Lung (tissue), 12 donors: ENCODE results near the gene CBY1. TPM values are rescaled to one million over a fixed set of nuclear protein-coding genes. Genes with fewer than 3 reads are reported as not detected.

ENCODE experiments used
- ATAC-seq: fragments of 200-7000 bp; cut with Tn5 transposase; one replicate; pipeline ENCODE4 v1.9.1; 2020; ENCODE audit warnings: moderate number of reproducible peaks; ENCODE audit not compliant: insufficient read depth, low FRiP score
- DNase-seq, 3 donors: peaks; one replicate each; pipeline ENCODE4 v3.0.0-alpha.2; 2013 to 2017
- H3K27ac ChIP-seq, 2 donors: one replicate each; pipeline ENCODE4 v1.5.1; 2013; ENCODE audit warnings: mild to moderate bottlenecking in 2 of 2, moderate library complexity in 2 of 2, control low read depth in 1 of 2, inconsistent platforms in 1 of 2, low read depth in 1 of 2, low read length in 1 of 2
- H3K27me3 ChIP-seq, 3 donors: one replicate each; pipeline ENCODE4 v1.5.1; 2013; ENCODE audit warnings: low read length in 2 of 3; ENCODE audit not compliant: control insufficient read depth in 3 of 3, insufficient read depth in 3 of 3
- H3K36me3 ChIP-seq, 4 donors: one replicate each; pipeline ENCODE4 v1.5.1; 2013; ENCODE audit warnings: low read length in 4 of 4, mild to moderate bottlenecking in 1 of 4, moderate library complexity in 1 of 4; ENCODE audit not compliant: control insufficient read depth in 4 of 4, insufficient read depth in 4 of 4
- H3K4me1 ChIP-seq, 5 donors: one replicate each; pipeline ENCODE4 v1.5.1; 2013; ENCODE audit warnings: low read length in 5 of 5, mild to moderate bottlenecking in 2 of 5, moderate library complexity in 1 of 5; ENCODE audit not compliant: control insufficient read depth in 5 of 5, insufficient read depth in 5 of 5
- H3K4me3 ChIP-seq: one replicate; pipeline ENCODE4 v1.5.1; 2013; ENCODE audit warnings: mild to moderate bottlenecking, control low read depth, moderate library complexity
- H3K9ac ChIP-seq, 2 donors: one replicate each; pipeline ENCODE4 v1.5.1; 2013; ENCODE audit warnings: low read length in 2 of 2, control low read depth in 1 of 2; ENCODE audit not compliant: insufficient read depth in 1 of 2
- H3K9me3 ChIP-seq, 4 donors: one replicate each; pipeline ENCODE4 v1.5.1; 2013; ENCODE audit warnings: low read length in 3 of 4, mild to moderate bottlenecking in 1 of 4, moderate library complexity in 1 of 4; ENCODE audit not compliant: control insufficient read depth in 4 of 4, insufficient read depth in 3 of 4
- CTCF ChIP-seq: IDR thresholded peaks from 2 replicates; pipeline ENCODE4 v1.5.1; 2012; ENCODE audit warnings: mild to moderate bottlenecking; ENCODE audit errors: control extremely low read depth, extremely low read depth
- WGBS, 2 donors: extraction: QIAGEN DNeasy Blood & Tissue Kit; methylation state at CpG; one replicate each; pipeline ENCODE4 v1.1.7; 2013; 5-methylcytosine and 5-hydroxymethylcytosine counted together
- polyA plus RNA-seq, 2 donors: library from polyadenylated mRNA; stranded (reverse); fragments of 200-250 nt; gene quantifications; one replicate each; pipeline ENCODE4 v1.2.1, GENCODE V29; 2013
- total RNA-seq, 2 donors: library from RNA; depleted of rRNA in 1 of 2; stranded (reverse); fragments of >200 nt in 1 of 2; gene quantifications; one replicate each; pipeline ENCODE4 v1.2.1, GENCODE V29; 2014 to 2021
- donor health status: control.
- donor health status: control.
- donor health status: Bipolar disorder and iron deficiency.
- donor health status: healthy.
- donor health status: DM: yes; HTN: yes; CAD: no.

Gene CBY1
- total and polyA plus RNA-seq, 4 donors: 24.8 to 49.0 (median 29.2) TPM

DNA sequence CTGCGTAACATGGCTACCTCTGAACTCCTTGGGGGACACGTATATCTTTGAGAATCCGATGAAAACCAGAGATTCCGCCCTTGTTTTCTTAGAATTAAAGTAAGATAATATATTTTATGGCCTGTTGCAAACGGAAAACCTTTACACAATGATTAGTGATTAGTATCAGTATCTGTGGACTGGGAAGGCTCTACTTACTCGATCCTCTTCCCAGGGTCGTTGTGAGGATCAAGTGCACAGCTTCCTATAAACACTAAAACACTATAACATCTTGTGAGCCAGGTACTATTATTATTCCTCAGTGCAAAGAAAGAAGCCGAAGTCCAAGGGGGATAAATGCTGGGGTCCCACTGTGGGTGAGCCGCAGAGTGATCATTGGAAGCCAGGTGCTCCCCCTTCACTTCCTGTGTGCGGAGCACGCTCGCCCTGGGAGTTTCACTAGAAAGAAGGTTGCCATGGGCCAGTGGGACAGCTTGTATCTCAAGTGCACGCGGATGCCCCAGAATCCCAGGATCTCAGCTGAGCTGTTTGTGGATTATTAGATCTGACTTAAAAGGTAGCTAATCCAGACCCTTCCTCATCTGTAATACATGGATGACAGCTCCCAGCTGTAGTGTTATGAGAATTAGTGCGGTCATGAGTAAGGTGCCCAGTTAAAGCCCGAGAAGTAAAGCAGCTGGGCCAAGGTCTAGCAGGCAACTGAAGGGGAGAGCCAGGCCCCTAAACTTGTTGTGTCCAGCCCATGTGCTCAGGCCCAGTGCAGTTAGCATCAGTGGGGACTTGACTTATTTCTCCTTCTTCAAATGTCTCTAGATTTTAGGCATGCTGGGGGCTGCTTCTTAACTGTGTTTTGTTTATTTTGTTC lies 839 bp downstream of the CBY1 start:
- H3K27me3 ChIP-seq: no peaks in the 10 kb centered on the region
- H3K4me3 ChIP-seq: peak overlapping the region; percentile 90
- H3K27ac ChIP-seq: peak overlapping the region; percentile 90 to 92
- ATAC-seq: no peak
- H3K36me3 ChIP-seq: peaks cover 0 to 5% (median 0%) of the 10 kb centered on the region in 4 donors
- H3K9ac ChIP-seq: peak overlapping the region; percentile 93 to 98
- TF ChIP-seq CTCF: no peak
- peak; percentile 26 to 46 (median 38) for DNase-seq
- no peaks in the 10 kb centered on the region for H3K9me3 ChIP-seq
- WGBS, 2 donors: 8 to 14% methylated on average over 16 of the region's 16 CpGs
- peaks cover 0 to 14% (median 5%) of the 10 kb centered on the region in 5 donors for H3K4me1 ChIP-seq

DNA sequence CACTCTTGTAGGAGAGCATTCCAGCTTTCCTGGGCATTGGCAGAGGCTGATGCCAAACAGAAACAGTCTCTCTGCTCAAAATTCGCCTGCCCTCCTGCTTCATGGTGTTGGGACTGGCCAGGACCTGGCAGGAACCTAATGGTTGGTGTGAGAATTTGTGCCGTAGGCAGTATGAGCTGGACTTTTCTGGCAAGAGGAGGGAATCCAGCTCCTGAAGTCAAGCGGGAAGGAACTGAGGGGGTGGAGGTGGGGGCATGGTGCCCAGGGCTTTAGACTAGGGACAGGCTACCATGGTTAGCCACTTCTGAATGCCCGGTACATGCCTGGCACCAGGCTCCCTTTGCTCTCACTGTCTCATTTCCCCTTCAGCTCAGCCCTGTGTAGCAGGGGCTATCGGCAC lies 18.4 kb downstream of the CBY1 start:
- H3K27ac ChIP-seq: no peak overlapping the region
- ATAC-seq: no peak
- WGBS, 2 donors: 87 to 91% methylated on average over 5 of the region's 5 CpGs
- TF ChIP-seq CTCF: no peak
- DNase-seq: no peak
- no peak overlapping the region for H3K4me3 ChIP-seq
- H3K27me3 ChIP-seq: no peaks in the 10 kb centered on the region
- peaks cover 7 to 20% (median 17%) of the 10 kb centered on the region in 4 donors for H3K36me3 ChIP-seq
- no peak overlapping the region for H3K9ac ChIP-seq
- no peaks in the 10 kb centered on the region for H3K9me3 ChIP-seq
- peaks cover 0 to 4% (median 0%) of the 10 kb centered on the region in 5 donors for H3K4me1 ChIP-seq

GRCh38 chr22:38675833-38676232 lies 19.4 kb downstream of the CBY1 start:
- no peak overlapping the region for H3K9ac ChIP-seq
- no peak for DNase-seq
- H3K4me1 ChIP-seq: peaks cover 0 to 4% (median 0%) of the 10 kb centered on the region in 5 donors
- WGBS, 2 donors: 98 to 100% methylated on average over 3 of the region's 3 CpGs
- H3K36me3 ChIP-seq: peaks cover 7 to 19% (median 14%) of the 10 kb centered on the region in 4 donors
- no peaks in the 10 kb centered on the region for H3K27me3 ChIP-seq
- H3K27ac ChIP-seq: no peak overlapping the region
- H3K4me3 ChIP-seq: no peak overlapping the region
- H3K9me3 ChIP-seq: no peaks in the 10 kb centered on the region
- ATAC-seq: no peak
- TF ChIP-seq CTCF: no peak
